Prostate gland (tissue), 2 donors: ENCODE data around the gene GLCE.

ENCODE experiments used
- POLR2AphosphoS5 ChIP-seq: sonication (generic); formaldehyde crosslinking; IDR thresholded peaks from one replicate; pipeline ENCODE4 v1.6.1; 2017; ENCODE audit warnings: antibody characterized with exemption
- TF ChIP-seq, protein P1 (sequence below), 4 experiments: fragments of 200-600 bp in 2 of 4; fragments of 450-650 bp in 2 of 4; sonication (generic) in 2 of 4; IDR thresholded peaks; 1 replicate in 3 of 4; 2 replicates in 1 of 4; pipeline ENCODE4 v1.5.1; 2016 to 2019; ENCODE audit warnings: antibody characterized with exemption in 4 of 4, mild to moderate bottlenecking in 2 of 4, moderate library complexity in 2 of 4

- TF ChIP-seq POLR2AphosphoS5 = no peak
- TF ChIP-seq, protein P1, sequence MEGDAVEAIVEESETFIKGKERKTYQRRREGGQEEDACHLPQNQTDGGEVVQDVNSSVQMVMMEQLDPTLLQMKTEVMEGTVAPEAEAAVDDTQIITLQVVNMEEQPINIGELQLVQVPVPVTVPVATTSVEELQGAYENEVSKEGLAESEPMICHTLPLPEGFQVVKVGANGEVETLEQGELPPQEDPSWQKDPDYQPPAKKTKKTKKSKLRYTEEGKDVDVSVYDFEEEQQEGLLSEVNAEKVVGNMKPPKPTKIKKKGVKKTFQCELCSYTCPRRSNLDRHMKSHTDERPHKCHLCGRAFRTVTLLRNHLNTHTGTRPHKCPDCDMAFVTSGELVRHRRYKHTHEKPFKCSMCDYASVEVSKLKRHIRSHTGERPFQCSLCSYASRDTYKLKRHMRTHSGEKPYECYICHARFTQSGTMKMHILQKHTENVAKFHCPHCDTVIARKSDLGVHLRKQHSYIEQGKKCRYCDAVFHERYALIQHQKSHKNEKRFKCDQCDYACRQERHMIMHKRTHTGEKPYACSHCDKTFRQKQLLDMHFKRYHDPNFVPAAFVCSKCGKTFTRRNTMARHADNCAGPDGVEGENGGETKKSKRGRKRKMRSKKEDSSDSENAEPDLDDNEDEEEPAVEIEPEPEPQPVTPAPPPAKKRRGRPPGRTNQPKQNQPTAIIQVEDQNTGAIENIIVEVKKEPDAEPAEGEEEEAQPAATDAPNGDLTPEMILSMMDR (IDR thresholded peaks at IDR 0.05) = no peak
Measured at GRCh38 chr15:69236505-69236904, 76.1 kb downstream of the GLCE start.
